GM12801 (cell line): ENCODE results near the gene GPR33.

ENCODE experiments used
- TF ChIP-seq, protein P1 (sequence below): IDR thresholded peaks from one replicate; pipeline ENCODE4 v1.5.1; 2011; ENCODE audit warnings: control low read depth; ENCODE audit not compliant: insufficient read length; ENCODE audit errors: extremely low read depth

The GPR33 gene

DNA sequence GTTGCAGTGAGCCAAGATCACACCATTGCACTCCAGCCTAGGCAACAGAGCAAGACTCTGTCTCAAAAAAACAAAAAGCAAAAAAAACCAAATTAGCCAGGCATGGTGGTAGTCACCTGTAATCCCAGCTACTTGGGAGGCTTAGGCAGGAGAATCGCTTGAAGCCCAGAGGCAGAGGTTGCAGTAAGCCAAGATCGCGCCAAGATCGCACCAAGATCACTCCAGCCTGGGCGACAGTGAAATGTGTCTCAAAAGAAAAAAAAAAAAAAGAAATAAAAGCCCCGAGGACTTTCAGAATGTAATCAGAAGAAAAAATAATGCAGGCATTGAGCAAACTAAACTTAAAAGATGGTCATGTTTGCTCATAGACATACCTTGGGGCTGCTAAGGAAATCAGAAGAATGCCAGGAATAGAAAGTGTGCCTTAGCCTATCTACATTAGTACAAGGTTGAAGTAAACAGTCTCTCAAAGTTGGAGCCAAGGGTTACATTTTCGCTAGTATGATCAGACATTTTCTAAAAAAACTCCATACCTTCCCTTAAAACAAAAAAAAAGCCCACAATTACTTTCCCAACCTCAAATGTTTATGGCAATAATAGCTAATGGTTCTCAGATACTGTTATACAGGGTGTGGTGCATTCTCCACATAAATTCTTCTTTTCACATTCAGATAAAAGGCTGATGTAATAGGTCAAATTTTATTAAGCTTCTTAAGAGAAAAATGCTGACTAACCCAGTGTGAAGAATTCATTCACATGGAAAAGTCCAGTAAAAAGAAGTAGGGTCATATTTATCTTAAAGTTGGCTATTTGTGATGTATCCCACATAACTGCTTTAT is 46.3 kb downstream of the GPR33 start:
- TF ChIP-seq, protein P1, sequence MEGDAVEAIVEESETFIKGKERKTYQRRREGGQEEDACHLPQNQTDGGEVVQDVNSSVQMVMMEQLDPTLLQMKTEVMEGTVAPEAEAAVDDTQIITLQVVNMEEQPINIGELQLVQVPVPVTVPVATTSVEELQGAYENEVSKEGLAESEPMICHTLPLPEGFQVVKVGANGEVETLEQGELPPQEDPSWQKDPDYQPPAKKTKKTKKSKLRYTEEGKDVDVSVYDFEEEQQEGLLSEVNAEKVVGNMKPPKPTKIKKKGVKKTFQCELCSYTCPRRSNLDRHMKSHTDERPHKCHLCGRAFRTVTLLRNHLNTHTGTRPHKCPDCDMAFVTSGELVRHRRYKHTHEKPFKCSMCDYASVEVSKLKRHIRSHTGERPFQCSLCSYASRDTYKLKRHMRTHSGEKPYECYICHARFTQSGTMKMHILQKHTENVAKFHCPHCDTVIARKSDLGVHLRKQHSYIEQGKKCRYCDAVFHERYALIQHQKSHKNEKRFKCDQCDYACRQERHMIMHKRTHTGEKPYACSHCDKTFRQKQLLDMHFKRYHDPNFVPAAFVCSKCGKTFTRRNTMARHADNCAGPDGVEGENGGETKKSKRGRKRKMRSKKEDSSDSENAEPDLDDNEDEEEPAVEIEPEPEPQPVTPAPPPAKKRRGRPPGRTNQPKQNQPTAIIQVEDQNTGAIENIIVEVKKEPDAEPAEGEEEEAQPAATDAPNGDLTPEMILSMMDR: no peak

DNA sequence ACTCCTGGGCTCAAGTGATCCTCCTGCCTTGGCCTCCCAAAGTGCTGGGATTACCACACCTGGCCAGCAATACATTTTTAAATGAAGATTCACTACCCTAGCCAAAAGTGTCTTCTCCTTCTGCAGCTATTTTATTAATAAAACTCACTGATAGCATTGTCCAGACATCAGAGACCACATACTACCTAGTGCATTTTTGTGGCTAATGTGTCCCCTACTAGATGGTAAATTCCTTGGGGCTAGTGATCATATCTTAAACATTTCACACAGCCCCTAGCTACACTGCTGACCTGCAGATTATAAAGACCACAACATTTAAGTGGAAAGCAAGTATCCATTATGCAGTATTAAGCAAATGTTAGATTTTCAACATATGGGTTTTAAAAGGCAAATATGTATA is 47.6 kb downstream of the GPR33 start:
- TF ChIP-seq, protein P1: no peak

DNA sequence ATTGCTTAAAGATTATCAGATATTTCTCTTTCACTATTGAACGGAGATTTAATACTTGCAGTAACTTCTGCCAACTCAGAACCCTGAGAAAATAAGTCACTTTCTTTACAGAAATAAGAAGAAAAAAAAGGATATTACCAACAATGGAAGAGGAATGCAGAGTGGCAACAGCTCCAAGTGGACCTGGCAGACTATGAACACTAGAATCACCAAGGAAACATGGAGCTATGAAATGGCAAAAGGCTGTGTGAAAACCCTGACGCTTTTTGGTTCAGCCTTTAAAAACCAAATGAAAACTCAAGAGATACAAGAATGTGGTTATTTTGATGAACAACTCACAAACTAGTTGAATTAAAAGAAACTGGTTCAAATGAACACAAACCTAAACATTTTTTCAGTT is 48.3 kb downstream of the GPR33 start:
- TF ChIP-seq, protein P1: no peak

DNA sequence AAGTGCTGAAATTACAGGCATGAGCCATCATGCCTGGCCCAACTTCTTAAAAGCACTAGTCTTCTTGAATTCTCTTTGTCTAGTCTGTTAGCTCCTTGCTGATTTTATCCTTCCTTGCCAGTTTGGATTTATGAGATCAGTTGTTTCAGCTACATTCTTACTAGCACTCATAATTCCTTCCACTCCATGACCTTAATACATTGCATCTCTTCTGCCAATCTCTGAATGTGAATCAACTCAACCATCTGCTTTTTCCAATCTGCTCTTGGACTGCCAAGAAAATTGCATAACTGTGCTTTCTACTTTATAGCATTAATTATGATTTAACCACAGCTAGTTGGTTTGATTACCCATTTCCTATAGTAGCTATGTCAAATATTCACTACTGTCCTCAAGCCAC is 52.6 kb downstream of the GPR33 start:
- TF ChIP-seq, protein P1: no peak
